Esophagus squamous epithelium (tissue), 5 donors: ENCODE results near the gene NUDT8. TPM values are rescaled to one million over a fixed set of nuclear protein-coding genes. Genes with fewer than 3 reads are reported as not detected.
"Not testable (repeated sequence)": the region's sequence is repeated elsewhere in the genome, so short reads cannot be mapped to it uniquely, and the experiment has no call there.

ENCODE experiments used
- DNase-seq: peaks from one replicate; lab custom pipeline; 2025; lab: John Stamatoyannopoulos, UW
- H3K27ac ChIP-seq, 4 donors: fragments of 200-600 bp; sonication (generic); one replicate each; pipeline ENCODE4 v1.5.1; 2016 to 2019; ENCODE audit warnings: mild to moderate bottlenecking in 1 of 4
- H3K27me3 ChIP-seq, 4 donors: fragments of 200-600 bp; sonication (generic); 1 replicate in 3 of 4; 2 replicates in 1 of 4; pipeline versions ENCODE4 v1.5.1 to v1.6.0; 2017 to 2021; ENCODE audit warnings: antibody characterized with exemption in 1 of 4
- H3K36me3 ChIP-seq, 3 donors: fragments of 200-600 bp; sonication (generic); one replicate each; pipeline ENCODE4 v1.5.1; 2016 to 2019
- H3K4me1 ChIP-seq, 3 donors: fragments of 200-600 bp; sonication (generic); one replicate each; pipeline ENCODE4 v1.5.1; 2017 to 2019
- H3K4me3 ChIP-seq, 4 donors: fragments of 200-600 bp; sonication (generic); 1 replicate in 3 of 4; 2 replicates in 1 of 4; pipeline ENCODE4 v1.5.1; 2016 to 2019; ENCODE audit warnings: mild to moderate bottlenecking in 2 of 4, moderate library complexity in 1 of 4
- H3K9me3 ChIP-seq, 3 donors: fragments of 200-600 bp; sonication (generic); one replicate each; pipeline ENCODE4 v1.5.1; 2016 to 2019
- POLR2A ChIP-seq, 4 donors: fragments of 450-650 bp; IDR thresholded peaks; one replicate each; pipeline ENCODE4 v1.6.1; 2017; ENCODE audit warnings: antibody characterized with exemption in 4 of 4, mild to moderate bottlenecking in 4 of 4, moderate library complexity in 3 of 4
- WGBS, 2 donors: methylation state at CpG; one replicate each; pipeline ENCODE4 v1.1.5; 2018; 5-methylcytosine and 5-hydroxymethylcytosine counted together
- intact Hi-C: fragments of 100-400 bp; cut with DNase I; formaldehyde crosslinking; loops from one replicate; pipeline ENCODE4 v1.15.0; 2022
- total RNA-seq, 4 donors: library from RNA; depleted of rRNA; stranded (reverse); fragments of >200 nt; gene quantifications; one replicate each; pipeline ENCODE4 v1.1.0, GENCODE V29; 2016
- TF ChIP-seq, protein P1 (sequence below), 6 experiments: fragments of 450-650 bp in 4 of 6; fragments of 200-600 bp in 2 of 6; sonication (generic) in 2 of 6; IDR thresholded peaks; one replicate each; pipeline ENCODE4 v1.5.1; 2016 to 2019; ENCODE audit warnings: antibody characterized with exemption in 6 of 6, mild to moderate bottlenecking in 4 of 6, moderate library complexity in 4 of 6
- donor health status: DM: yes; HTN: yes; CAD: no.

The NUDT8 gene
- total RNA-seq, 4 donors from 2014 or later: 37.5 to 68.0 (median 47.0) TPM

DNA sequence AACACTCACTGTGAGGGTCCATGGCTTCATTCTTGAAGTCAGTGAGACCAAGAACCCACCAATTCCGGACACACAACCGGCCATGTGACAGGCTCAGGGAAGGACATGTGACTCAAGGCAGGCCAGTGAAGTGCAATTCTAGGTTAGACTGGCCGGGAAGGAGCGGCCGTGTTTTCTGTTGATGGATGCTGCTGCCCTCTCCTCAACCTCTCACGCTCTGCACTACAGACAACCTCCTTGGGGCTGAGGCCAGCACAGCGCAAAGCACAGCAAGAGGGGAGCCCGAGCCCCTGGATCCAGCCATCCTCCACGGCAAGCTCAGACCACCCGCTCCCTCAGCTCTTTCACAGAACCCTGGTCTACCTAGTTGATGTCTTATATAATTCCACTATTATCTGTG, 2.8 kb downstream of the NUDT8 start:
- peak overlapping the region in 2 of 4 donors; percentile 93 to 99 for H3K27ac ChIP-seq
- TF ChIP-seq POLR2A (IDR thresholded peaks at IDR 0.05): no peak
- TF ChIP-seq, protein P1, sequence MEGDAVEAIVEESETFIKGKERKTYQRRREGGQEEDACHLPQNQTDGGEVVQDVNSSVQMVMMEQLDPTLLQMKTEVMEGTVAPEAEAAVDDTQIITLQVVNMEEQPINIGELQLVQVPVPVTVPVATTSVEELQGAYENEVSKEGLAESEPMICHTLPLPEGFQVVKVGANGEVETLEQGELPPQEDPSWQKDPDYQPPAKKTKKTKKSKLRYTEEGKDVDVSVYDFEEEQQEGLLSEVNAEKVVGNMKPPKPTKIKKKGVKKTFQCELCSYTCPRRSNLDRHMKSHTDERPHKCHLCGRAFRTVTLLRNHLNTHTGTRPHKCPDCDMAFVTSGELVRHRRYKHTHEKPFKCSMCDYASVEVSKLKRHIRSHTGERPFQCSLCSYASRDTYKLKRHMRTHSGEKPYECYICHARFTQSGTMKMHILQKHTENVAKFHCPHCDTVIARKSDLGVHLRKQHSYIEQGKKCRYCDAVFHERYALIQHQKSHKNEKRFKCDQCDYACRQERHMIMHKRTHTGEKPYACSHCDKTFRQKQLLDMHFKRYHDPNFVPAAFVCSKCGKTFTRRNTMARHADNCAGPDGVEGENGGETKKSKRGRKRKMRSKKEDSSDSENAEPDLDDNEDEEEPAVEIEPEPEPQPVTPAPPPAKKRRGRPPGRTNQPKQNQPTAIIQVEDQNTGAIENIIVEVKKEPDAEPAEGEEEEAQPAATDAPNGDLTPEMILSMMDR (IDR thresholded peaks at IDR 0.05): no peak
- H3K27me3 ChIP-seq: no peaks in the 10 kb centered on the region
- H3K9me3 ChIP-seq: no peaks in the 10 kb centered on the region
- DNase-seq: no peak
- no peak overlapping the region for H3K4me3 ChIP-seq
- peaks cover 17 to 42% (median 24%) of the 10 kb centered on the region in 3 donors for H3K4me1 ChIP-seq
- 86 to 87% methylated on average over 10 of the region's 10 CpGs for WGBS, 2 donors
- no peaks in the 10 kb centered on the region for H3K36me3 ChIP-seq
- intact Hi-C loops: no loop called here

DNA sequence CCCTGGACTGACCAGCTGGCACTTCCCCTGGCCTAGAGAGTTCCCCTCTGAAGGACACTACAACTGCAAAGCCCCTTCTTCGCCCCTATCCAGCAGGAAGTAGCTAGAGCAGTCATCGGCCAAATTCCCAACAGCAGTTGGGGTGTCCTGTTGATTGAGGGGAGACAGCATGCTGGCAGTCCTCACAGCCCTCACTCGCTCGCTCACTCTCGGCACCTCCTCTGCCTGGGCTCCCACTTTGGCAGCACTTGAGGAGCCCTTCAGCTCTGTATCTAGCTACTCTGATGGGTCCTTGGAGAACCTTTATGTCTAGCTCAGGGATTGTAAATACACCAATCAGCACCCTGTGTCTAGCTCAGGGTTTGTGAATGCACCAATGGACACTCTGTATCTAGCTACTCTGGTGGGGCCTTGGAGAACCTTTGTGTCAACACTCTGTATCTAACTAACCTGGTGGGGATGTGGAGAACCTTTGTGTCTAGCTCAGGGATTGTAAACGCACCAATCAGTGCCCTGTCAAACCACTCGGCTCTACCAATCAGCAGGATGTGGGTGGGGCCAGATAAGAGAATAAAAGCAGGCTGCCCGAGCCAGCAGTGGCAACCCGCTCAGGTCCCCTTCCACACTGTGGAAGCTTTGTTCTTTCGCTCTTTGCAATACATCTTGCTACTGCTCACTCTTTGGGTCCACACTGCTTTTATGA, 3.5 kb downstream of the NUDT8 start:
- H3K27me3 ChIP-seq, H3K27ac ChIP-seq, H3K9me3 ChIP-seq, DNase-seq, H3K36me3 ChIP-seq, intact Hi-C loops, H3K4me3 ChIP-seq: not testable (repeated sequence)
- 91 to 93% methylated on average over 7 to 8 of the region's 10 CpGs for WGBS, 2 donors
- peaks cover 17 to 39% (median 24%) of the 10 kb centered on the region in 3 donors for H3K4me1 ChIP-seq

DNA sequence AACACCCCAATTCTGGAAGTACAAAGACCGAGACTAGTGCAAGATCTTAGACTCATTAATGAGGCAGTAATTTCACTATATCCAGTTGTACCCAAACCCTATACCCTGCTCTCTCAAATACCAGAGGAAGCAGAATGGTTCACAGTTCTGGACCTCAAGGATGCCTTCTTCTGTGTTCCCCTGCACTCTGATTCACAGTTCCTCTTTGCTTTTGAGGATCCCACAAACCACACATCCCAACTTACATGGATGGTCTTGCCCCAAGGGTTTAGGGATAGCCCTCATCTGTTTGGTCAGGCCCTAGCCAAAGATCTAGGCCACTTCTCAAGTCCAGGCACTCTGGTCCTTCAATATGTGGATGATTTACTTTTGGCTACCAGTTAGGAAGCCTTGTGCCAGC, 5.9 kb downstream of the NUDT8 start:
- intact Hi-C loops: not testable (repeated sequence)

DNA sequence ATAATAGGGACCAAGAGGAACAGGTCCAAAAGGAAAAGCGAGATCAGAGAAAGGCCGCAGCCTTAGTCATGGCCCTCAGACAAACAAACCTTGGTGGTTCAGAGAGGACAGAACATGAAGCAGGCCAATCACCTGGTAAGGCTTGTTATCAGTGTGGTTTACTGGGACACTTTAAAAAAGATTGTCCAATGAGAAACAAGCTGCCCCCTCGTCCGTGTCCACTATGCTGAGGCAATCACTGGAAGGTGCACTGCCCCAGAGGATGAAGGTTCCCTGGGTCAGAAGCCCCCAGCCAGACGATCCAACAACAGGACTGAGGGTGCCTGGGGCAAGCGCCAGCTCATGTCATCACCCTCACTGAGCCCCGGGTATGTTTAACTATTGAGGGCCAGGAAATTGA, 6.8 kb downstream of the NUDT8 start:
- WGBS, 2 donors: 48 to 85% methylated on average over 4 to 6 of the region's 7 CpGs
- H3K36me3 ChIP-seq, H3K9me3 ChIP-seq, H3K27ac ChIP-seq, H3K4me3 ChIP-seq, H3K27me3 ChIP-seq, intact Hi-C loops, DNase-seq: not testable (repeated sequence)
- peaks cover 2 to 12% (median 3%) of the 10 kb centered on the region in 3 donors for H3K4me1 ChIP-seq

More for the DNA sequence above, 5.9 kb downstream of the NUDT8 start:
- not testable (repeated sequence) for H3K9me3 ChIP-seq, H3K27me3 ChIP-seq, H3K36me3 ChIP-seq, H3K4me3 ChIP-seq, DNase-seq, H3K27ac ChIP-seq
- 100% methylated on average over 1 of the region's 1 CpG; no CpG with 5 or more reads in 1 of the 2 donors for WGBS, 2 donors
- peaks cover 8 to 21% (median 11%) of the 10 kb centered on the region in 3 donors for H3K4me1 ChIP-seq

DNA sequence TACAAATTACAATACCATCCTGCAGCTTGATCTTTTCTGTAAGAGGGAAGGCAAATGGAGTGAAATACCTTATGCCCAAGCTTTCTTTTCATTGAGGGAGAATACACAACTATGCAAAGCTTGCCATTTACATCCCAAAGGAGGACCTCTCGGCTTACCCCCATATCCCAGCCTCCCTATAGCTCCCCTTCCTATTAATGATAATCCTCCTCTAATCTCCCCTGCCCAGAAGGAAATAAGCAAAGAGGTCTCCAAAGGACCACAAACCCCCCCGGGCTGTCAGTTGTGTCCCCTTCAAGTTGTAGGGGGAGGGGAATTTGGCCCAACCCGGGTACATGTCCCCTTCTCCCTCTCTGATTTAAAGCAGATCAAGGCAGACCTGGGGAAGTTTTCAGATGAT, 7.8 kb downstream of the NUDT8 start:
- intact Hi-C loops, H3K27me3 ChIP-seq, H3K36me3 ChIP-seq, DNase-seq, H3K4me1 ChIP-seq, H3K27ac ChIP-seq, H3K4me3 ChIP-seq, H3K9me3 ChIP-seq: not testable (repeated sequence)
- WGBS, 2 donors: 68 to 80% methylated on average over 2 to 3 of the region's 3 CpGs

DNA sequence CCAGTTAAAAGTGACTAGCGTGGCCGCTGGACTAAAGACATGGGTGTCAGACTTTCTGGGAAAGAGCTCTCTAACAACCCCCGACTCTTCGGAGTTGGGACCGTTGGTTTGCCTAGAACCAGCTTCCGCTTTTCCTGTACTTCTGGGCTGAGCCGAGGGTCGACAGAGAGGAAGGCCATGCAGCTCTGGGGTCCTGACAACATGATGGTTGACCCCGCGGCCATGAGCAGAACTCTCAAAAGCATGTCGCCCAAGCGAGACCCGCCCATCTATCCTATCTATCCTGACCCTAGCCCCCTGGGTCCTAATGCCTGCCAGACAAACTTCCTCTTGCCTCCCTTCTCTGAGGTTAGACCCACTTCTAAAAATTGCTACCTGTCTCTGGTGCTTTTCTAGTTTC, 9.1 kb downstream of the NUDT8 start:
- H3K4me3 ChIP-seq, DNase-seq, H3K4me1 ChIP-seq, H3K9me3 ChIP-seq, H3K27ac ChIP-seq, intact Hi-C loops, H3K36me3 ChIP-seq: not testable (repeated sequence)
- WGBS, 2 donors: 88 to 92% methylated on average over 10 to 13 of the region's 13 CpGs
- H3K27me3 ChIP-seq: peaks cover 0 to 14% (median 0%) of the 10 kb centered on the region in 4 donors

DNA sequence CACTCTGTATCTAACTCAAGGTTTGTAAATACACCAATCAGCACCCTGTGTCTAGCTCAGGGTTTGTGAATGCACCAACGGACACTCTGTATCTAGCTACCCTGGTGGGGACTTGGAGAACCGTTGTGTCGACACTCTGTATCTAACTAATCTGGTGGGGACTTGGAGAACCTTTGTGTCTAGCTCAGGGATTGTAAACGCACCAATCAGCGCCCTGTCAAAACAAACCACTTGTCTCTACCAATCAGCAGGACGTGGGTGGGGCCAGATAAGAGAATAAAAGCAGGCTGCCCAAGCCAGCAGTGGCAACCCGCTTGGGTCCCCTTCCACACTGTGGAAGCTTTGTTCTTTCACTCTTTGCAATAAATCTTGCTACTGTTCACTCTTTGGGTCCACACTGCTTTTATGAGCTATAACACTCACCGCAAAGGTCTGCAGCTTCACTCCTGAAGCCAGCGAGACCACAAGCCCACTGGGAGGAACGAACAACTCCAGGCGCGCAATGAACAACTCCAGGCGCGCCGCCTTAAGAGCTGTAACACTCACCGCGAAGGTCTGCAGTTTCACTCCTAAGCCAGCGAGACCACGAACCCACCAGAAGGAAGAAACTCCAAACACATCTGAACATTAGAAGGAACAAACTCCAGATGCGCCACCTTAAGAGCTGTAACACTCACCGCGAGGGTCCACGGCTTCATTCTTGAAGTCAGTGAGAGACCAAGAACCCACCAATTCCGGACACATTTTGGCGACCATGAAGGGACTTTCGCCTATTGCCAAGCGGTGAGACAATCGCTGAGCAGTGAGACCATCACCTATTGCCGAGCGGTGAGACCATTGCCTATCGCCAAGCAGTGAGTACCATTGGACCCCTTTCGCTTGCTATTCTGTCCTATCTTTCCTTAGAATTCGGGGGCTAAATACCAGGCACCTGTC, 9.8 kb downstream of the NUDT8 start:
- peaks cover 0 to 20% (median 0%) of the 10 kb centered on the region in 4 donors for H3K27me3 ChIP-seq
- intact Hi-C loops, H3K36me3 ChIP-seq, H3K9me3 ChIP-seq, H3K4me3 ChIP-seq, DNase-seq, H3K27ac ChIP-seq: not testable (repeated sequence)
- peaks cover 0 to 14% (median 0%) of the 10 kb centered on the region in 3 donors for H3K4me1 ChIP-seq
- WGBS, 2 donors: 89 to 97% methylated on average over 28 to 32 of the region's 33 CpGs

DNA sequence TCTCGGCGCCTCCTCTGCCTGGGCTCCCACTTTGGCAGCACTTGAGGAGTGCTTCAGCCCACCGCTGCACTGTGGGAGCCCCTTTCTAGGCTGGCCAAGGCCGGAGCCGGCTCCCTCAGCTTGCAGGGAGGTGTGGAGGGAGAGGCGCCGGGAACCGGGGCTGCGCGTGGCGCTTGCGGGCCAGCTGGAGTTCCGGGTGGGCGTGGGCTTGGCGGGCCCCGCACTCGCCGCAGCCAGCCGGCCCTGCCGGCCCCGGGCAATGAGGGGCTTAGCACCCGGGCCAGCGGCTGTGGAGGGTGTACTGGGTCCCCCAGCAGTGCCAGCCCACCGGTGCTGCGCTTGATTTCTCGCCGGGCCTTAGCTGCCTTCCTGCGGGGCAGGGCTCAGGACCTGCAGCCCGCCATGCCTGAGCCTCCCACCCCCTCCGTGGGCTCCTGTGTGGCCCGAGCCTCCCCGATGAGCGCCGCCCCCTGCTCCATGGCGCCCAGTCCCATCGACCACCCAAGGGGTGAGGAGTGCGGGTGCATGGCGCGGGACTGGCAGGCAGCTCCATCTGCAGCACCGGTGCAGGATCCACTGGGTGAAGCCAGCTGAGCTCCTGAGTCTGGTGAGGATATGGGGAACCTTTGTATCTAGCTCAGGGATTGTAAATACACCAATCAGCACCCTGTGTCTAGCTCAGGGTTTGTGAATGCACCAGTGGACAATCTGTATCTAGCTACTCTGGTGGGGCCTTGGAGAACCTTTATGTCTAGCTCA, 10.7 kb downstream of the NUDT8 start:
- Histone ChIP-seq H3K27me3 (peaks cover 0 to 28% (median 0%) of the 10 kb centered on the region in 4 donors), H3K4me1 (peaks cover 7 to 22% (median 9%) of the 10 kb centered on the region in 3 donors)
- WGBS, 2 donors: 98% methylated on average over 7 of the region's 40 CpGs; no CpG with 5 or more reads in 1 of the 2 donors
- intact Hi-C loops, H3K27ac ChIP-seq, H3K4me3 ChIP-seq, H3K9me3 ChIP-seq, DNase-seq, H3K36me3 ChIP-seq: not testable (repeated sequence)
